Pancreas (tissue), 10 donors: ENCODE results near the gene ZBTB20. TPM values are rescaled to one million over a fixed set of nuclear protein-coding genes. Genes with fewer than 3 reads are reported as not detected.

Experiments
- ATAC-seq, 4 donors: fragments of 200-7000 bp; cut with Tn5 transposase; one replicate each; pipeline versions ENCODE4 v1.8.0 to v1.9.1; 2020; ENCODE audit warnings: mild to moderate bottlenecking in 4 of 4, moderate library complexity in 4 of 4
- DNase-seq, 6 donors: peaks; one replicate each; pipeline ENCODE4 v3.0.0-alpha.2; 2020
- FAIRE-seq: peaks from 2 replicates; lab custom pipeline; 2012; peaks lifted over from hg19 to GRCh38; lab: Jason Lieb, UNC
- H3K27ac ChIP-seq, 4 donors: fragments of 200-600 bp; sonication (generic); 1 replicate in 3 of 4; 2 replicates in 1 of 4; pipeline versions ENCODE4 v1.5.0 to v1.8.0; 2020
- H3K27me3 ChIP-seq, 4 donors: fragments of 200-600 bp; one replicate each; pipeline ENCODE4 v1.8.0; 2021
- H3K36me3 ChIP-seq, 3 donors: fragments of 200-600 bp; sonication (generic) in 1 of 3; one replicate each; pipeline versions ENCODE4 v1.5.0 to v1.8.0; 2020 to 2021
- H3K4me1 ChIP-seq, 3 donors: fragments of 200-600 bp; one replicate each; pipeline ENCODE4 v1.8.0; 2021
- H3K4me3 ChIP-seq, 4 donors: fragments of 200-600 bp; sonication (generic) in 2 of 4; one replicate each; pipeline versions ENCODE4 v1.5.0 to v1.8.0; 2020 to 2021
- H3K9me3 ChIP-seq, 4 donors: fragments of 200-600 bp; one replicate each; pipeline ENCODE4 v1.8.0; 2021
- WGBS, 2 donors: extraction: QIAGEN DNeasy Blood & Tissue Kit; methylation state at CpG; one replicate each; pipeline ENCODE4 v1.1.7; 2013; 5-methylcytosine and 5-hydroxymethylcytosine counted together
- intact Hi-C, 3 donors: fragments of 100-400 bp; cut with DNase I; formaldehyde crosslinking; loops; one replicate each; pipeline versions ENCODE4 v1.11.1 to v1.14.2; 2022
- polyA plus RNA-seq, 2 donors: library from polyadenylated mRNA; stranded (reverse); fragments of 200-250 nt; gene quantifications; one replicate each; pipeline ENCODE4 v1.2.3, GENCODE V29; 2013
- total RNA-seq, 6 donors: library from RNA; stranded (reverse); fragmentation: NEBNext Ultra II Directional in 4 of 6; extraction: Animal tissue kit (Norgen Biotek cat#: 25700) in 4 of 6; gene quantifications; one replicate each; pipeline versions ENCODE4 v1.2.1 to v1.2.4, GENCODE V29; 2021 to 2023
- TF ChIP-seq, protein P1 (sequence below), 4 donors: fragments of 200-600 bp; sonication (generic) in 3 of 4; IDR thresholded peaks; one replicate each; pipeline versions ENCODE4 v1.5.0 to v1.8.0; 2021; ENCODE audit warnings: antibody characterized with exemption in 4 of 4
- donor health status: healthy with polysubstance abuse.
- donor health status: DM: no; HTN: no; CAD: no; lungs with moderate emphysema.
- donor health status: DM: no; HTN: no; CAD: no.
- donor health status: control.
- donor health status: control.
- donor health status: Bipolar disorder and iron deficiency.
- donor health status: DM: yes; HTN: yes; CAD: no.
- donor health status: DM: no; HTN: no; CAD: no.
- donor health status: DM: no; HTN: no; CAD: no.
- donor health status: DM: yes; HTN: yes; CAD: no.

Gene ZBTB20
- total and polyA plus RNA-seq, 8 donors = 1.3 to 81.5 (median 43.7) TPM

DNA sequence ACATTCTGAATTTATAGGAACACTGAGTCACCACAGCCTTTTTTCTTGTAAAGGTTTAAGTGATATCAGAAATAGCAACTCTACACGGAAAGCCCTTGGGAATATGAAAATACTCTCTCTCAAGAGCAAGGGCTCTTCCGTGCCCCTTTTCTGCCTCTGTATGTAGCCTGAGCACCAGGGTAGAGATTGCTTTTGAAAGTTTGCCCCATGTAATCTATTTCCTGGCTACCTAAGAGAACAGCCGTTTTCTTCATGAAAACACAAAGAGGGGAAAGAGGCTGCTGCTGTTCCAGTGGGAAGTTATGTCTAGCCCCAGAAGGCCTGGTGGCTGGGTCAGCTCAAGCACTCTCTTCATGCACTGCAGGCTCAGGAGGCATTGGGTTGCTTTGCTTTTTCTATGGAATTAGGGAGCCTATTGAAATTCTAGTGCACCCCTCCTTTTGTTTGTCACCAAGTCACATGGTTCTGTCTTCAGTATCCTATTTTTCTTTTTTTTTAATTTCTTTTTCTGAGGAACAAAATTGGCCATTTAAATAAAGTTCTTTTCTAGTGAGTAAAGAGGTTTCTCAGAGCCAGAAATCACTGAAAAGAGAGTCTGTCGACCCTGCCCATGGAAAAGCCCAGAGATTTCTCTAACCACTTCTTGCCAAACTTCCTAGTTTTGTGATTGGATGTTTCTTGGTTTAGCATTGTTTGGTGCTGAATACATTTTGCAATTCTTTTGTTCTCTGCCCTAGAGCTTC, 813.7 kb downstream of the ZBTB20 start:
- no peak overlapping the region for H3K4me3 ChIP-seq
- H3K36me3 ChIP-seq = peaks cover 0 to 10% (median 0%) of the 10 kb centered on the region in 3 donors
- TF ChIP-seq, protein P1, sequence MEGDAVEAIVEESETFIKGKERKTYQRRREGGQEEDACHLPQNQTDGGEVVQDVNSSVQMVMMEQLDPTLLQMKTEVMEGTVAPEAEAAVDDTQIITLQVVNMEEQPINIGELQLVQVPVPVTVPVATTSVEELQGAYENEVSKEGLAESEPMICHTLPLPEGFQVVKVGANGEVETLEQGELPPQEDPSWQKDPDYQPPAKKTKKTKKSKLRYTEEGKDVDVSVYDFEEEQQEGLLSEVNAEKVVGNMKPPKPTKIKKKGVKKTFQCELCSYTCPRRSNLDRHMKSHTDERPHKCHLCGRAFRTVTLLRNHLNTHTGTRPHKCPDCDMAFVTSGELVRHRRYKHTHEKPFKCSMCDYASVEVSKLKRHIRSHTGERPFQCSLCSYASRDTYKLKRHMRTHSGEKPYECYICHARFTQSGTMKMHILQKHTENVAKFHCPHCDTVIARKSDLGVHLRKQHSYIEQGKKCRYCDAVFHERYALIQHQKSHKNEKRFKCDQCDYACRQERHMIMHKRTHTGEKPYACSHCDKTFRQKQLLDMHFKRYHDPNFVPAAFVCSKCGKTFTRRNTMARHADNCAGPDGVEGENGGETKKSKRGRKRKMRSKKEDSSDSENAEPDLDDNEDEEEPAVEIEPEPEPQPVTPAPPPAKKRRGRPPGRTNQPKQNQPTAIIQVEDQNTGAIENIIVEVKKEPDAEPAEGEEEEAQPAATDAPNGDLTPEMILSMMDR (IDR thresholded peaks at IDR 0.05) = no peak
- FAIRE-seq (no peak), DNase-seq (no peak), ATAC-seq (no peak)
- whole genome bisulfite sequencing, 2 donors = 87 to 90% methylated on average over 4 of the region's 4 CpGs
- intact Hi-C loops = no loop called here
- H3K4me1 ChIP-seq = no peaks in the 10 kb centered on the region
- no peak overlapping the region for H3K27ac ChIP-seq
- no peaks in the 10 kb centered on the region for H3K9me3 ChIP-seq
- H3K27me3 ChIP-seq = no peaks in the 10 kb centered on the region

DNA sequence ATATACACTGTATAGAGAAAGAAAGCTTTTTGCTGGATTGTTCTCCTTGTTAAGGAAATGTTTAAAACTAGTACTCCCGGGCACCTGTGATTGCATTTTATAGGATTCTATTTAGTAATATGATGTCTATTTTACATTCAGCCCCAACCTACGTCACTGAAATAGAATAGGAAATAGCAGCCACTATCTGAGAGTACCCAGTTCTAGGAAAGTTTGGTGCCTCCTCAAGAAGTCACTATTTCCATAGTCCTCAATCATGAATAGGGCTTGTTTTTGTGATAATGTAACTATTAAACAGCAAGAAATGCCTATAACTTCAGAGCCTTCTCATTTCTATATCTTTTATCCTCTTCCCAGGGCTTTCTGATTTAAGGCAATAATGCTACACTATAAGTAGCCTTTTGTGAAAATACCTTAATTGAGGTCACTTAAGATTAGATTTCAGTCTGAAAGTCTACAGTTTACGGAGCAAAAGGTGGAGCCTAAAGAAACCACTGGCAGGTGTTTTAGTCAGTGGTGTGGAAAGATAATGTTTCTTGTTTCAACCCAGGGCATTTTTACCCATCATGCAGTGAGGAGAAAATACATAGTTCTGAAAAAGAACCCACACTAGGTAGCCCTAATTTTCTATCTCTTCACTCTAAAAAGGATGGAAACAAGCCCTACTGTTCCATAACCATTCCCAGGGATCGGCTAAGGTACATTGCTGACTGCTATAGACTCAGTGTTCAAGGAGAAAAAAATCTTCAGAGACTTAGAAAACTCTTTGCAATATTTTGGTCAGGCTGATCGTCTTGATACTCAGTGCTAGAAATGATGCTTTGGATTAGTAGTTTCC, 814.5 kb downstream of the ZBTB20 start:
- H3K4me3 ChIP-seq = no peak overlapping the region
- H3K4me1 ChIP-seq = no peaks in the 10 kb centered on the region
- FAIRE-seq = no peak
- no peaks in the 10 kb centered on the region for H3K9me3 ChIP-seq
- TF ChIP-seq, protein P1 (IDR thresholded peaks at IDR 0.05) = no peak
- 90 to 95% methylated on average over 5 of the region's 5 CpGs for WGBS, 2 donors
- no peak for DNase-seq
- H3K27ac ChIP-seq = no peak overlapping the region
- no peak for ATAC-seq
- intact Hi-C loops = no loop called here
- peaks cover 0 to 6% (median 0%) of the 10 kb centered on the region in 3 donors for H3K36me3 ChIP-seq
- no peaks in the 10 kb centered on the region for H3K27me3 ChIP-seq

- whole genome bisulfite sequencing, 2 donors = 95 to 96% methylated on average over 3 of the region's 3 CpGs
- DNase-seq (no peak), ATAC-seq (no peak), FAIRE-seq (no peak)
- intact Hi-C loops = no loop called here
- Histone ChIP-seq H3K27me3 (no peaks in the 10 kb centered on the region), H3K4me1 (no peaks in the 10 kb centered on the region), H3K4me3 (no peak overlapping the region), H3K27ac (no peak overlapping the region), H3K36me3 (peaks cover 0 to 4% (median 0%) of the 10 kb centered on the region in 3 donors), H3K9me3 (no peaks in the 10 kb centered on the region)
- TF ChIP-seq, protein P1 (IDR thresholded peaks at IDR 0.05) = no peak
These were observed 815.4 kb downstream of the ZBTB20 start for GRCh38 chr3:114331710-114332109.

DNA sequence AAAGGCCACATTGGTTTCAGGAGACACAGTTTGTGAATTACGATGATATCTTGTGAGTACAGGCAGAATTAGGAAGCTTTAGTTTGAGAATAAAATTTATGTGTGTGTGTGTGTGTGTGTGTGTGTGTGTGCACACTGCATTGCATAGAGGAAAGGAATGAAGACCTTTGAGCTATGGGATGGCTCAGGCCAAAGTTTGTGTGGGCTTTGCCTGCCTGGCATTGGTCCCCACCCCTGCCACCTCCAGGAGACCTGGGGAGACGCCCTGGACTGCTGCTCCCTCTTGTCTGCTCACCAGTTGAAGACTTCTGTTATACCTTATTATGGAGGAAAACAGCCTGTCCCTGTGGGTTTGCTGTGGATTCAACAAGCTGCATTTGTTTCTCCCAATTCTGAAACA, 816.1 kb downstream of the ZBTB20 start:
- H3K27me3 ChIP-seq = no peaks in the 10 kb centered on the region
- H3K4me3 ChIP-seq = no peak overlapping the region
- no peaks in the 10 kb centered on the region for H3K9me3 ChIP-seq
- FAIRE-seq = no peak
- peaks cover 0 to 5% (median 0%) of the 10 kb centered on the region in 3 donors for H3K36me3 ChIP-seq
- 92 to 97% methylated on average over 2 of the region's 2 CpGs for WGBS, 2 donors
- TF ChIP-seq, protein P1 (IDR thresholded peaks at IDR 0.05) = no peak
- no peak for ATAC-seq
- DNase-seq = no peak
- intact Hi-C loops = no loop called here
- no peaks in the 10 kb centered on the region for H3K4me1 ChIP-seq
- H3K27ac ChIP-seq = no peak overlapping the region
